ENCODE measurements around the gene SF3B2. TPM values are rescaled to one million over a fixed set of nuclear protein-coding genes. Genes with fewer than 3 reads are reported as not detected.

The SF3B2 gene
- polyA plus RNA-seq, 3 donors = 32.1 to 107 (median 52.6) TPM

DNA sequence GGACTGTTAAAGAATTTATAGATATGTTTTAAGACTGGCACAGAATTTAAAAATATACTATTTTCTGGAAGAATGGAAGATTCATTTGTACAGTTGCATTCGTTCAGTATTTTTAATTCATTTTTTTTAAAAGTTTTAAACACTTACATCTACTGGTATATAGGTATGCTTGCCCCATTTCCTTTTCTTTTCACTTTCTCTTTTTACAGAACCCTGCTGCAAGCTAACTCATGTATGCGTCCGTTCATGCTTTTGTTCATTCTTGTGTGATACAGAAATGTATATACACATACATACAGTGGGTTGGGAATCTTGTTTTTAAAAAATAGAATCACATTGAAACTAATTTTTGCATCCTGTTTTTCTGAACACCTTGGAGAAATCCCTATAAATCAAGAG, 48.9 kb downstream of the SF3B2 start:
- H3K4me3 ChIP-seq (replicated peaks in 1 of 3; ENCODE audit: low read depth in 2 of 3, low read length in 3 of 3) = peak overlapping the region in 2 of 3 experiments; percentile 35 to 73
- peaks cover 40% of the 10 kb centered on the region for H3K4me1 Mint-ChIP-seq
- peaks cover 27% of the 10 kb centered on the region in 2 donors for H3K4me1 ChIP-seq (ENCODE audit: control insufficient read depth in 1 of 2, insufficient read depth in 2 of 2, low read length in 2 of 2)
- peak overlapping the region; percentile 77 for H3K4me2 ChIP-seq (replicated peaks; ENCODE audit: extremely low read depth, low read length, poor library complexity, severe bottlenecking)
- H3K9ac ChIP-seq (ENCODE audit: insufficient read depth, low read length, poor library complexity, severe bottlenecking) = peak overlapping the region; percentile 62
- H3K36me3 Mint-ChIP-seq = peaks cover 5 to 6% of the 10 kb centered on the region in 2 donors
- no peak for DNase-seq
- no peaks in the 10 kb centered on the region for H3K9me3 ChIP-seq (replicated peaks in 1 of 2; ENCODE audit: control insufficient read depth in 1 of 2, insufficient read depth in 1 of 2, low read length in 2 of 2)
- H3K9me3 Mint-ChIP-seq = peaks cover 0 to 1% (median 0%) of the 10 kb centered on the region in 7 donors
- H3K27me3 Mint-ChIP-seq (ENCODE audit: low read depth in 3 of 3) = no peaks in the 10 kb centered on the region
- intact Hi-C loops (cut with micrococcal nuclease) = no loop called here
- peaks cover 12% of the 10 kb centered on the region for H4K20me1 ChIP-seq (ENCODE audit: insufficient read depth, low read length)
- TF ChIP-seq, protein P1, sequence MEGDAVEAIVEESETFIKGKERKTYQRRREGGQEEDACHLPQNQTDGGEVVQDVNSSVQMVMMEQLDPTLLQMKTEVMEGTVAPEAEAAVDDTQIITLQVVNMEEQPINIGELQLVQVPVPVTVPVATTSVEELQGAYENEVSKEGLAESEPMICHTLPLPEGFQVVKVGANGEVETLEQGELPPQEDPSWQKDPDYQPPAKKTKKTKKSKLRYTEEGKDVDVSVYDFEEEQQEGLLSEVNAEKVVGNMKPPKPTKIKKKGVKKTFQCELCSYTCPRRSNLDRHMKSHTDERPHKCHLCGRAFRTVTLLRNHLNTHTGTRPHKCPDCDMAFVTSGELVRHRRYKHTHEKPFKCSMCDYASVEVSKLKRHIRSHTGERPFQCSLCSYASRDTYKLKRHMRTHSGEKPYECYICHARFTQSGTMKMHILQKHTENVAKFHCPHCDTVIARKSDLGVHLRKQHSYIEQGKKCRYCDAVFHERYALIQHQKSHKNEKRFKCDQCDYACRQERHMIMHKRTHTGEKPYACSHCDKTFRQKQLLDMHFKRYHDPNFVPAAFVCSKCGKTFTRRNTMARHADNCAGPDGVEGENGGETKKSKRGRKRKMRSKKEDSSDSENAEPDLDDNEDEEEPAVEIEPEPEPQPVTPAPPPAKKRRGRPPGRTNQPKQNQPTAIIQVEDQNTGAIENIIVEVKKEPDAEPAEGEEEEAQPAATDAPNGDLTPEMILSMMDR (IDR thresholded peaks at IDR 0.05) = no peak
- peak overlapping the region; percentile 80 to 93 (median 89) for H3K27ac Mint-ChIP-seq
- H3K27me3 ChIP-seq (ENCODE audit: control insufficient read depth in 2 of 2, insufficient read depth in 2 of 2, low read length in 2 of 2) = no peaks in the 10 kb centered on the region
- peak overlapping the region; percentile 73 to 91 for H3K4me3 Mint-ChIP-seq
- peaks cover 42% of the 10 kb centered on the region for H3K79me2 ChIP-seq (ENCODE audit: insufficient read depth, low read length)
- H2AFZ ChIP-seq (ENCODE audit: insufficient read depth, low read depth, low read length, poor library complexity, severe bottlenecking) = peak overlapping the region; percentile 65
- no CpG with 5 or more reads among the region's 3 CpGs for WGBS (ENCODE audit: insufficient coverage)
- H3K27ac ChIP-seq (ENCODE audit: low read depth in 1 of 2, low read length in 2 of 2) = peak overlapping the region; percentile 62 to 83
- H3K36me3 ChIP-seq (replicated peaks in 1 of 2; ENCODE audit: control insufficient read depth in 1 of 2, insufficient read depth in 2 of 2, low read length in 2 of 2) = peaks cover 0 to 4% of the 10 kb centered on the region in 2 donors

- intact Hi-C loops (cut with micrococcal nuclease) = no loop called here
Observed at GRCh38 chr11:66104057-66104638, 52.0 kb downstream of the SF3B2 start.

More at GRCh38 chr11:66104057-66104638, 52.0 kb downstream of the SF3B2 start:
- peaks cover 0 to 2% (median 0%) of the 10 kb centered on the region in 3 donors for H3K27me3 Mint-ChIP-seq (ENCODE audit: low read depth in 3 of 3)
- Histone ChIP-seq H3K4me2 (replicated peaks; ENCODE audit: extremely low read depth, low read length, poor library complexity, severe bottlenecking) (no peak overlapping the region), H3K9ac (ENCODE audit: insufficient read depth, low read length, poor library complexity, severe bottlenecking) (no peak overlapping the region), H3K79me2 (ENCODE audit: insufficient read depth, low read length) (peaks cover 44% of the 10 kb centered on the region), H3K27me3 (ENCODE audit: control insufficient read depth in 2 of 2, insufficient read depth in 2 of 2, low read length in 2 of 2) (no peaks in the 10 kb centered on the region), H2AFZ (ENCODE audit: insufficient read depth, low read depth, low read length, poor library complexity, severe bottlenecking) (no peak overlapping the region), H4K20me1 (ENCODE audit: insufficient read depth, low read length) (peaks cover 25% of the 10 kb centered on the region), H3K36me3 (replicated peaks in 1 of 2; ENCODE audit: control insufficient read depth in 1 of 2, insufficient read depth in 2 of 2, low read length in 2 of 2) (no peaks in the 10 kb centered on the region), H3K4me1 (ENCODE audit: control insufficient read depth in 1 of 2, insufficient read depth in 2 of 2, low read length in 2 of 2) (peaks cover 34 to 35% of the 10 kb centered on the region in 2 donors), H3K9me3 (replicated peaks in 1 of 2; ENCODE audit: control insufficient read depth in 1 of 2, insufficient read depth in 1 of 2, low read length in 2 of 2) (no peaks in the 10 kb centered on the region), H3K4me3 (replicated peaks in 1 of 3; ENCODE audit: low read depth in 2 of 3, low read length in 3 of 3) (no peak overlapping the region), H3K27ac (ENCODE audit: low read depth in 1 of 2, low read length in 2 of 2) (no peak overlapping the region)
- TF ChIP-seq, protein P1 (IDR thresholded peaks at IDR 0.05) = no peak
- no peaks in the 10 kb centered on the region for H3K9me3 Mint-ChIP-seq
- no peak for DNase-seq
- WGBS (ENCODE audit: insufficient coverage) = 96% methylated on average over 4 of the region's 4 CpGs
- peaks cover 49% of the 10 kb centered on the region for H3K4me1 Mint-ChIP-seq
- no peak overlapping the region for H3K27ac Mint-ChIP-seq
- H3K36me3 Mint-ChIP-seq = peaks cover 4 to 16% of the 10 kb centered on the region in 2 donors
- H3K4me3 Mint-ChIP-seq = no peak overlapping the region

Data from CD14-positive monocyte (primary cell).